Fibroblast of lung (primary cell): Measurements from ENCODE around the gene VWA3B. TPM values are rescaled to one million over a fixed set of nuclear protein-coding genes. Genes with fewer than 3 reads are reported as not detected.

Source experiments
- DNase-seq, 2 donors: peaks; one replicate each; pipeline versions ENCODE4 v3.0.0 to v3.0.0-alpha.2; 2010; ENCODE audit warnings: low read depth in 2 of 2
- H2AFZ ChIP-seq: 2 replicates; pipeline ENCODE4 v1.5.1; 2012; ENCODE audit warnings: low read length, control low read depth, inconsistent platforms
- H3K27ac ChIP-seq: 2 replicates; pipeline ENCODE4 v1.5.1; 2011; ENCODE audit warnings: low read length, control low read depth; ENCODE audit not compliant: insufficient read depth
- H3K27me3 ChIP-seq: 2 replicates; pipeline ENCODE4 v1.5.1; 2011; ENCODE audit warnings: mild to moderate bottlenecking, low read length; ENCODE audit not compliant: control insufficient read depth, insufficient read depth
- H3K36me3 ChIP-seq: 2 replicates; pipeline ENCODE4 v1.5.1; 2011; ENCODE audit warnings: low read length; ENCODE audit not compliant: control insufficient read depth, insufficient read depth
- H3K4me1 ChIP-seq: 2 replicates; pipeline ENCODE4 v1.5.1; 2011; ENCODE audit warnings: low read length; ENCODE audit not compliant: control insufficient read depth, insufficient read depth; ENCODE audit errors: extremely low read depth
- H3K4me2 ChIP-seq: 2 replicates; pipeline ENCODE4 v1.5.1; 2011; ENCODE audit warnings: low read length, control low read depth; ENCODE audit not compliant: insufficient read depth; ENCODE audit errors: extremely low read depth
- H3K4me3 ChIP-seq, 4 experiments: fragments of 200-600 bp in 1 of 4; sonication (generic) in 1 of 4; replicated peaks in 1 of 4; 2 replicates each; pipeline ENCODE4 v1.5.1; 2011 to 2016; ENCODE audit warnings: low read length in 4 of 4, low read depth in 3 of 4, mild to moderate bottlenecking in 3 of 4, control low read depth in 2 of 4, inconsistent platforms in 1 of 4, mixed read lengths in 1 of 4; ENCODE audit not compliant: insufficient read depth in 1 of 4; ENCODE audit errors: control extremely low read depth in 1 of 4
- H3K79me2 ChIP-seq: 2 replicates; pipeline ENCODE4 v1.5.1; 2012; ENCODE audit warnings: mild to moderate bottlenecking, low read length, inconsistent platforms; ENCODE audit not compliant: control insufficient read depth, insufficient read depth
- H3K9ac ChIP-seq: 2 replicates; pipeline ENCODE4 v1.5.1; 2011; ENCODE audit warnings: mild to moderate bottlenecking, low read length, control low read depth; ENCODE audit not compliant: insufficient read depth
- H3K9me3 ChIP-seq: 2 replicates; pipeline ENCODE4 v1.5.1; 2012; ENCODE audit warnings: low read depth, low read length; ENCODE audit not compliant: control insufficient read depth, insufficient read depth
- H4K20me1 ChIP-seq: 2 replicates; pipeline ENCODE4 v1.5.1; 2011; ENCODE audit warnings: low read length; ENCODE audit not compliant: control insufficient read depth, insufficient read depth; ENCODE audit errors: extremely low read depth
- CTCF ChIP-seq, 2 donors: IDR thresholded peaks in 1 of 2; conservative IDR thresholded peaks in 1 of 2; 1 replicate in 1 of 2; 2 replicates in 1 of 2; pipeline ENCODE4 v1.5.1; 2011 to 2012; ENCODE audit warnings: low read length in 2 of 2, control low read depth in 1 of 2, inconsistent platforms in 1 of 2, low read depth in 1 of 2, mild to moderate bottlenecking in 1 of 2
- EZH2 ChIP-seq: IDR thresholded peaks from 2 replicates; pipeline ENCODE4 v1.5.1; 2012; ENCODE audit warnings: low read length, control low read depth, mild to moderate bottlenecking; ENCODE audit errors: missing control alignments
- polyA minus RNA-seq: library from RNA; depleted of rRNA, polyadenylated mRNA; stranded (reverse); fragments of >200 nt; gene quantifications from 2 replicates; pipeline ENCODE4 v1.2.3, GENCODE V29; 2011; ENCODE audit warnings: low replicate concordance
- polyA plus RNA-seq, 2 donors: library from polyadenylated mRNA; depleted of rRNA in 1 of 2; stranded (reverse) in 1 of 2; unstranded in 1 of 2; fragments of >200 nt; gene quantifications; 2 replicates each; pipeline ENCODE4 v1.2.1, GENCODE V29; 2011 to 2012; ENCODE audit warnings: missing spikeins in 1 of 2
- total RNA-seq: library from RNA; depleted of rRNA; stranded (reverse); fragments of >200 nt; gene quantifications from 2 replicates; pipeline ENCODE4 v1.2.1, GENCODE V29; 2014

The VWA3B gene
- total RNA-seq = 0.17 and 0.26 TPM in 2 replicates
- not detected in 2 replicates for polyA plus RNA-seq
- polyA plus RNA-seq (2012) = not detected in 2 replicates
- polyA minus RNA-seq = not detected in 2 replicates

GRCh38 chr2:98086491-98087446, at the start of gene VWA3B:
Gene VWA3B, plus strand, starts transcription at chr2:98087167. Its CDS starts 5,926 bp downstream, at chr2:98093093.
- peak; percentile 25 to 36 for DNase-seq
- Histone ChIP-seq H3K9me3 (no peaks in the 10 kb centered on the region), H3K4me3 (peak within 1 kb of the TSS; percentile 43 to 61 (median 56)), H3K4me2 (peak within 1 kb of the TSS; percentile 95), H3K27ac (no peak within 1 kb of the TSS), H3K9ac (peak within 1 kb of the TSS; percentile 51), H3K79me2 (no peaks in the 10 kb centered on the region), H4K20me1 (no peaks in the 10 kb centered on the region), H3K27me3 (peaks cover 12% of the 10 kb centered on the region), H2AFZ (peak within 1 kb of the TSS; percentile 54), H3K36me3 (no peaks in the 10 kb centered on the region), H3K4me1 (peaks cover 2% of the 10 kb centered on the region)
- TF ChIP-seq CTCF (conservative IDR thresholded peaks at IDR 0.05 in 1 of 2, IDR thresholded peaks at IDR 0.05 in 1 of 2; ENCODE audit: low read depth in 1 of 2, low read length in 2 of 2) (no peak), EZH2 (peak; percentile 42)

GRCh38 chr2:98037206-98037605, 49.8 kb upstream of the VWA3B start:
- Histone ChIP-seq H3K4me3 (no peak overlapping the region), H3K36me3 (no peaks in the 10 kb centered on the region), H3K9me3 (no peaks in the 10 kb centered on the region), H2AFZ (no peak overlapping the region), H4K20me1 (no peaks in the 10 kb centered on the region), H3K27me3 (no peaks in the 10 kb centered on the region), H3K27ac (no peak overlapping the region), H3K4me2 (no peak overlapping the region), H3K4me1 (no peaks in the 10 kb centered on the region), H3K79me2 (no peaks in the 10 kb centered on the region), H3K9ac (no peak overlapping the region)
- DNase-seq = no peak
- TF ChIP-seq CTCF (conservative IDR thresholded peaks at IDR 0.05 in 1 of 2, IDR thresholded peaks at IDR 0.05 in 1 of 2; ENCODE audit: low read depth in 1 of 2, low read length in 2 of 2) (no peak), EZH2 (no peak)

- Histone ChIP-seq H4K20me1 (no peaks in the 10 kb centered on the region), H2AFZ (no peak overlapping the region), H3K27ac (no peak overlapping the region), H3K4me3 (no peak overlapping the region), H3K4me2 (no peak overlapping the region), H3K9ac (no peak overlapping the region), H3K9me3 (no peaks in the 10 kb centered on the region), H3K27me3 (no peaks in the 10 kb centered on the region), H3K79me2 (no peaks in the 10 kb centered on the region), H3K36me3 (no peaks in the 10 kb centered on the region), H3K4me1 (no peaks in the 10 kb centered on the region)
- TF ChIP-seq EZH2 (no peak), CTCF (conservative IDR thresholded peaks at IDR 0.05 in 1 of 2, IDR thresholded peaks at IDR 0.05 in 1 of 2; ENCODE audit: low read depth in 1 of 2, low read length in 2 of 2) (no peak)
- DNase-seq = no peak
These were observed 49.2 kb upstream of the VWA3B start for GRCh38 chr2:98037666-98038336.
